Spleen (tissue), 7 donors: ENCODE results near the gene EMX1.

Experiments
- CTCF ChIP-seq, 11 experiments: fragments of 200-600 bp in 7 of 11; fragments of 450-650 bp in 4 of 11; sonication (generic) in 4 of 11; IDR thresholded peaks in 8 of 11; conservative IDR thresholded peaks in 3 of 11; 1 replicate in 7 of 11; 2 replicates in 4 of 11; pipeline versions ENCODE4 v1.4.0 to v1.8.0; 2016 to 2021; ENCODE audit warnings: antibody characterized with exemption in 11 of 11, inconsistent platforms in 4 of 11, mild to moderate bottlenecking in 1 of 11
- POLR2A ChIP-seq, 3 donors: fragments of 450-650 bp; IDR thresholded peaks; one replicate each; pipeline ENCODE4 v1.5.1; 2017; ENCODE audit warnings: antibody characterized with exemption in 3 of 3, mild to moderate bottlenecking in 1 of 3
- donor health status: DM: no; HTN: no; CAD: no; lungs with moderate emphysema.
- donor health status: DM: no; HTN: no; CAD: no.
- donor health status: DM: no; HTN: no; CAD: no.

- TF ChIP-seq CTCF (IDR thresholded peaks at IDR 0.05 in 8 of 11, conservative IDR thresholded peaks at IDR 0.05 in 3 of 11), result no peak
- TF ChIP-seq POLR2A (IDR thresholded peaks at IDR 0.05), result no peak
Measured at GRCh38 chr2:72901426-72901825, 15.9 kb upstream of the EMX1 start.
